WTC11 (cell line): ENCODE results near the gene GCAT. TPM values are rescaled to one million over a fixed set of nuclear protein-coding genes. Genes with fewer than 3 reads are reported as not detected.
A peak's percentile ranks its signal among the peaks of the same experiment; 100 is the strongest.

Source experiments
- ATAC-seq: fragments of 200-7000 bp; cut with Tn5 transposase; 2 replicates; pipeline ENCODE4 v1.10.0; 2021; ENCODE audit warnings: mild to moderate bottlenecking, moderate library complexity
- CTCF ChIA-PET: fragments of 300-600 bp; sonication (Branson Sonifier 250); formaldehyde crosslinking; loops from one replicate; lab custom pipeline; 2021; ENCODE audit warnings: antibody characterized with exemption; lab: Charles Lee
- POLR2A ChIA-PET: fragments of 350-600 bp; sonication (Branson Sonifier 250); formaldehyde crosslinking; loops from one replicate; lab custom pipeline; 2021; ENCODE audit warnings: antibody characterized with exemption; lab: Charles Lee
- DNase-seq: peaks from one replicate; pipeline ENCODE4 v3.0.0; 2021; ENCODE audit warnings: low spot score
- H3K27ac Mint-ChIP-seq: 2 replicates; pipeline ENCODE4 v1.8.0; 2021; ENCODE audit warnings: mixed read lengths
- H3K27me3 Mint-ChIP-seq: 2 replicates; pipeline ENCODE4 v1.8.0; 2021; ENCODE audit warnings: low read depth, mild to moderate bottlenecking, moderate library complexity, mixed read lengths
- H3K36me3 Mint-ChIP-seq: 2 replicates; pipeline ENCODE4 v1.8.0; 2021; ENCODE audit warnings: mixed read lengths
- H3K4me1 Mint-ChIP-seq: 2 replicates; pipeline ENCODE4 v1.8.0; 2022; ENCODE audit warnings: mixed read lengths
- H3K4me3 Mint-ChIP-seq: 2 replicates; pipeline ENCODE4 v1.8.0; 2021; ENCODE audit warnings: mild to moderate bottlenecking, moderate library complexity, mixed read lengths
- H3K9me3 Mint-ChIP-seq: 2 replicates; pipeline ENCODE4 v1.8.0; 2021; ENCODE audit warnings: mixed read lengths
- ETV6 ChIP-seq: sonication (generic); formaldehyde crosslinking; IDR thresholded peaks from 2 replicates; pipeline ENCODE4 v1.8.1; 2022; ENCODE audit warnings: mild to moderate bottlenecking, missing genetic modification reagents
- FOXJ3 ChIP-seq: sonication (generic); formaldehyde crosslinking; IDR thresholded peaks from 2 replicates; pipeline ENCODE4 v1.9.0; 2021; ENCODE audit warnings: missing genetic modification reagents, mild to moderate bottlenecking, borderline replicate concordance
- FOXP1 ChIP-seq: sonication (generic); formaldehyde crosslinking; IDR thresholded peaks from 2 replicates; pipeline ENCODE4 v1.8.0; 2022; ENCODE audit warnings: missing genetic modification reagents, mild to moderate bottlenecking, moderate library complexity, borderline replicate concordance
- GABPB1 ChIP-seq: sonication (generic); formaldehyde crosslinking; IDR thresholded peaks from 2 replicates; pipeline ENCODE4 v1.8.1; 2023; ENCODE audit warnings: mild to moderate bottlenecking, missing genetic modification reagents
- HMGA2 ChIP-seq: fragments of 250-450 bp; sonication (Bioruptor Pico); IDR thresholded peaks from 2 replicates; pipeline ENCODE4 v1.4.0; 2021; ENCODE audit warnings: mild to moderate bottlenecking, moderate library complexity
- IRF2 ChIP-seq: sonication (generic); formaldehyde crosslinking; IDR thresholded peaks from 2 replicates; pipeline ENCODE4 v1.8.0; 2022; ENCODE audit warnings: low read depth, missing genetic modification reagents, borderline replicate concordance
- JAZF1 ChIP-seq: fragments of 250-450 bp; sonication (Bioruptor Pico); IDR thresholded peaks from 2 replicates; pipeline ENCODE4 v1.9.0; 2021; ENCODE audit warnings: moderate library complexity, mild to moderate bottlenecking, inconsistent platforms
- JUN ChIP-seq: sonication (generic); formaldehyde crosslinking; IDR thresholded peaks from 2 replicates; pipeline ENCODE4 v1.8.0; 2023; ENCODE audit warnings: mild to moderate bottlenecking, missing genetic modification reagents
- NFATC4 ChIP-seq: fragments of 250-450 bp; sonication (Bioruptor Pico); IDR thresholded peaks from 2 replicates; pipeline ENCODE4 v1.9.0; 2021; ENCODE audit warnings: mild to moderate bottlenecking
- NFE2L1 ChIP-seq: sonication (generic); formaldehyde crosslinking; IDR thresholded peaks from 2 replicates; pipeline ENCODE4 v1.8.1; 2023; ENCODE audit warnings: missing genetic modification reagents
- NFYB ChIP-seq: sonication (generic); formaldehyde crosslinking; conservative IDR thresholded peaks from 2 replicates; pipeline ENCODE4 v1.8.0; 2022; ENCODE audit warnings: low read depth, missing genetic modification reagents
- NR1H2 ChIP-seq: sonication (generic); formaldehyde crosslinking; IDR thresholded peaks from 2 replicates; pipeline ENCODE4 v1.9.0; 2021; ENCODE audit warnings: mild to moderate bottlenecking, moderate library complexity, missing genetic modification reagents
- NR2C2 ChIP-seq: sonication (generic); formaldehyde crosslinking; IDR thresholded peaks from 2 replicates; pipeline ENCODE4 v1.8.0; 2022; ENCODE audit warnings: mild to moderate bottlenecking, missing genetic modification reagents
- NR3C1 ChIP-seq: sonication (generic); formaldehyde crosslinking; conservative IDR thresholded peaks from 2 replicates; pipeline ENCODE4 v1.8.1; 2023; ENCODE audit warnings: low read depth, mild to moderate bottlenecking, missing genetic modification reagents
- OVOL2 ChIP-seq: fragments of 250-450 bp; sonication (Bioruptor Pico); IDR thresholded peaks from 2 replicates; pipeline ENCODE4 v1.9.0; 2021; ENCODE audit warnings: mild to moderate bottlenecking, borderline replicate concordance
- TCF7 ChIP-seq: sonication (generic); formaldehyde crosslinking; IDR thresholded peaks from 2 replicates; pipeline ENCODE4 v1.8.0; 2022; ENCODE audit warnings: mild to moderate bottlenecking, low read depth, missing genetic modification reagents, moderate library complexity
- TEAD1 ChIP-seq: sonication (generic); formaldehyde crosslinking; IDR thresholded peaks from 2 replicates; pipeline ENCODE4 v1.8.0; 2022; ENCODE audit warnings: mild to moderate bottlenecking, missing genetic modification reagents
- TP53 ChIP-seq: sonication (generic); formaldehyde crosslinking; IDR thresholded peaks from 2 replicates; pipeline ENCODE4 v1.8.1; 2023; ENCODE audit warnings: mild to moderate bottlenecking, missing genetic modification reagents
- ZNF138 ChIP-seq: sonication (generic); formaldehyde crosslinking; conservative IDR thresholded peaks from 2 replicates; pipeline ENCODE4 v1.8.1; 2022; ENCODE audit warnings: mild to moderate bottlenecking, moderate library complexity, missing genetic modification reagents
- ZNF232 ChIP-seq: sonication (generic); formaldehyde crosslinking; IDR thresholded peaks from 2 replicates; pipeline ENCODE4 v1.8.0; 2022; ENCODE audit warnings: mild to moderate bottlenecking, missing genetic modification reagents
- ZNF263 ChIP-seq: sonication (generic); formaldehyde crosslinking; IDR thresholded peaks from 2 replicates; pipeline ENCODE4 v1.8.1; 2022; ENCODE audit warnings: low read depth, mild to moderate bottlenecking, moderate library complexity, missing genetic modification reagents
- ZNF317 ChIP-seq: sonication (generic); formaldehyde crosslinking; IDR thresholded peaks from 2 replicates; pipeline ENCODE4 v1.8.1; 2023; ENCODE audit warnings: low read depth, mild to moderate bottlenecking, moderate library complexity, missing genetic modification reagents, borderline replicate concordance
- ZNF416 ChIP-seq: fragments of 250-450 bp; sonication (Bioruptor Pico); IDR thresholded peaks from 2 replicates; pipeline ENCODE4 v1.9.0; 2021; ENCODE audit warnings: mild to moderate bottlenecking, inconsistent platforms
- ZNF423 ChIP-seq: fragments of 250-450 bp; sonication (Bioruptor Pico); IDR thresholded peaks from 2 replicates; pipeline ENCODE4 v2.1.2; 2022; ENCODE audit warnings: mild to moderate bottlenecking, moderate library complexity
- total RNA-seq: library from RNA; stranded (reverse); gene quantifications from 3 replicates; pipeline ENCODE4 v1.2.3, GENCODE V29; 2021
- TF ChIP-seq, protein P1 (sequence below): sonication (generic); formaldehyde crosslinking; IDR thresholded peaks from 2 replicates; pipeline ENCODE4 v1.8.1; 2023; ENCODE audit warnings: mild to moderate bottlenecking, missing genetic modification reagents, moderate library complexity
- TF ChIP-seq, protein P2 (sequence below): sonication (generic); formaldehyde crosslinking; IDR thresholded peaks from 2 replicates; pipeline ENCODE4 v1.8.0; 2023; ENCODE audit warnings: missing genetic modification reagents
- TF ChIP-seq, protein P3 (sequence below): sonication (generic); formaldehyde crosslinking; IDR thresholded peaks from 2 replicates; pipeline ENCODE4 v1.8.1; 2023; ENCODE audit warnings: mild to moderate bottlenecking, missing genetic modification reagents, moderate library complexity
- TF ChIP-seq, protein P4 (sequence below): sonication (generic); formaldehyde crosslinking; IDR thresholded peaks from 2 replicates; pipeline ENCODE4 v1.8.1; 2023; ENCODE audit warnings: mild to moderate bottlenecking, moderate library complexity, missing genetic modification reagents
- TF ChIP-seq, protein P5 (sequence below): sonication (generic); formaldehyde crosslinking; conservative IDR thresholded peaks from 2 replicates; pipeline ENCODE4 v1.8.1; 2023; ENCODE audit warnings: mild to moderate bottlenecking, low read depth, missing genetic modification reagents, moderate library complexity
- TF ChIP-seq, protein P6 (sequence below): fragments of 250-450 bp; sonication (Bioruptor Pico); IDR thresholded peaks from 2 replicates; pipeline ENCODE4 v1.9.0; 2021; ENCODE audit warnings: mild to moderate bottlenecking
- TF ChIP-seq, protein P7 (sequence below): sonication (generic); formaldehyde crosslinking; IDR thresholded peaks from 2 replicates; pipeline ENCODE4 v1.8.0; 2022; ENCODE audit warnings: mild to moderate bottlenecking, missing genetic modification reagents

GCAT gene
- total RNA-seq, 1 experiment from 2014 or later = 33.0 TPM

DNA sequence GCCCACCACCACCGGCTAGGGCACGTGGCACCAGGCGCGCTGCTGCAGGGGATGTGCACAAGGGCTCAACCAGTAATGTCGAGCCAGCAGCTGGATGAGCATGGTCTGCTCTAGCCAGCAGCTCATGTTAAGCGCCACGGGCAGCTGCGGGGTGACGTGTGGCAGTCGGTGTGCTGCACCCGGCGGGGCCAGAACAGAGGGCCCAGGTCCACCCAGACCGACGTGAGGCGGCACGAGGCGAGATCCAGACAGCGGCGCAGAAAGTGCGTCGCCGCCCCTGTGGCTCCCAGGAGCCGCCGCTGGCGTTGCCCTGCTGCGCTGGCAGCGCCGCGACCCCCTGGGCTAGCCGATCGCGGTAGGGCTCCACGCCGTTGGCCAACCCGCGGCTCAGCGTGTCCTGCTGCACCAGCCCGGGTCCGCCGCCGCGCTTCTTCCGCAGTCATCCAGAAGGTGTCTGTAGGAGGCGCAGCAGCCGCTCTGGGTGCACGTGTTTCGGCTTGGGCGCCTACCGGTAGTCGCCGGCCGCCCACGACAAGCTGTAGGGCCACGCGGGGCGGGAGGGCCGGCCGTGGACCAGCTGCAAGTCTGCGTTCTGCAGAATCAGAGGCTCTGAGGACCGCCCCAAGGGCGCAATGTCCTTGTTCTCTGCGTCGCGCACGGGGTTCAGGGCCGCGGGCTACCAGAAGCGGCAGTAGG is 10.8 kb downstream of the GCAT start:
- Mint-ChIP-seq H3K27me3 (peaks cover 45% of the 10 kb centered on the region), H3K4me3 (peak overlapping the region; percentile 71), H3K36me3 (peaks cover 6% of the 10 kb centered on the region), H3K4me1 (peaks cover 29% of the 10 kb centered on the region), H3K9me3 (no peaks in the 10 kb centered on the region), H3K27ac (no peak overlapping the region)
- POLR2A ChIA-PET = interaction anchor here (1.0 to 2.8 kb wide), 6 partner anchors 9 to 211 kb away, joined by 3 to 42 read pairs (median 6); partner anchors contain the start of gene GCAT
- ATAC-seq = peak; percentile 20
- CTCF ChIA-PET = interaction anchor here (0.6 to 5.1 kb wide), 36 partner anchors 10 to 373 kb away, joined by 3 to 109 read pairs (median 6); partner anchors contain the start of genes ANKRD54, C22orf23, GCAT and MICALL1
- DNase-seq = peak; percentile 75
- TF ChIP-seq NFATC4 (CRISPR knock-in tag) = no peak
- 0 out of 2 replicates have a peak, but pooled peaks have one; percentile 58 for TF ChIP-seq ZNF416 (CRISPR knock-in tag)
- peak; percentile 59; the same call in 1 of the 2 replicates for TF ChIP-seq ZNF232
- peak; percentile 92; the same call in 1 of the 2 replicates for TF ChIP-seq ZNF138 (CRISPR knock-in tag)
- TF ChIP-seq ZNF263 (CRISPR knock-in tag) = peak; percentile 69; the same call in 1 of the 2 replicates
- no peak for TF ChIP-seq TCF7 (CRISPR knock-in tag)
- no peak for TF ChIP-seq OVOL2 (CRISPR knock-in tag)
- TF ChIP-seq NR3C1 = peak; percentile 87; the same call in 1 of the 2 replicates
- TF ChIP-seq, protein P1, sequence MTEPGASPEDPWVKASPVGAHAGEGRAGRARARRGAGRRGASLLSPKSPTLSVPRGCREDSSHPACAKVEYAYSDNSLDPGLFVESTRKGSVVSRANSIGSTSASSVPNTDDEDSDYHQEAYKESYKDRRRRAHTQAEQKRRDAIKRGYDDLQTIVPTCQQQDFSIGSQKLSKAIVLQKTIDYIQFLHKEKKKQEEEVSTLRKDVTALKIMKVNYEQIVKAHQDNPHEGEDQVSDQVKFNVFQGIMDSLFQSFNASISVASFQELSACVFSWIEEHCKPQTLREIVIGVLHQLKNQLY = peak; percentile 66
- TF ChIP-seq ETV6 (CRISPR knock-in tag) = peak; percentile 92
- no peak for TF ChIP-seq HMGA2
- TF ChIP-seq, protein P2, sequence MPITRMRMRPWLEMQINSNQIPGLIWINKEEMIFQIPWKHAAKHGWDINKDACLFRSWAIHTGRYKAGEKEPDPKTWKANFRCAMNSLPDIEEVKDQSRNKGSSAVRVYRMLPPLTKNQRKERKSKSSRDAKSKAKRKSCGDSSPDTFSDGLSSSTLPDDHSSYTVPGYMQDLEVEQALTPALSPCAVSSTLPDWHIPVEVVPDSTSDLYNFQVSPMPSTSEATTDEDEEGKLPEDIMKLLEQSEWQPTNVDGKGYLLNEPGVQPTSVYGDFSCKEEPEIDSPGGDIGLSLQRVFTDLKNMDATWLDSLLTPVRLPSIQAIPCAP = peak; percentile 87
- peak; percentile 94 for TF ChIP-seq FOXP1 (CRISPR knock-in tag)
- peak; percentile 58 for TF ChIP-seq JUN
- no peak for TF ChIP-seq NR1H2 (CRISPR knock-in tag)
- TF ChIP-seq TEAD1 = peak; percentile 78; the same call in 1 of the 2 replicates
- peak; percentile 46; the same call in 1 of the 2 replicates for TF ChIP-seq ZNF317
- 0 out of 2 replicates have a peak, but pooled peaks have one; percentile 23 for TF ChIP-seq NFYB (CRISPR knock-in tag)
- TF ChIP-seq JAZF1 (CRISPR knock-in tag) = no peak
- 0 out of 2 replicates have a peak, but pooled peaks have one; percentile 8 for TF ChIP-seq ZNF423 (CRISPR knock-in tag)
- TF ChIP-seq NFE2L1 = peak; percentile 82
- TF ChIP-seq, protein P3, sequence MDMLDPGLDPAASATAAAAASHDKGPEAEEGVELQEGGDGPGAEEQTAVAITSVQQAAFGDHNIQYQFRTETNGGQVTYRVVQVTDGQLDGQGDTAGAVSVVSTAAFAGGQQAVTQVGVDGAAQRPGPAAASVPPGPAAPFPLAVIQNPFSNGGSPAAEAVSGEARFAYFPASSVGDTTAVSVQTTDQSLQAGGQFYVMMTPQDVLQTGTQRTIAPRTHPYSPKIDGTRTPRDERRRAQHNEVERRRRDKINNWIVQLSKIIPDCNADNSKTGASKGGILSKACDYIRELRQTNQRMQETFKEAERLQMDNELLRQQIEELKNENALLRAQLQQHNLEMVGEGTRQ = no peak; the same call in none of the 2 replicates
- no peak; the same call in 1 of the 2 replicates for TF ChIP-seq NR2C2 (CRISPR knock-in tag)
- no peak for TF ChIP-seq GABPB1 (CRISPR knock-in tag)
- no peak for TF ChIP-seq FOXJ3 (CRISPR knock-in tag)
- TF ChIP-seq TP53 (CRISPR knock-in tag) = 0 out of 2 replicates have a peak, but pooled peaks have one; percentile 55
- TF ChIP-seq, protein P4, sequence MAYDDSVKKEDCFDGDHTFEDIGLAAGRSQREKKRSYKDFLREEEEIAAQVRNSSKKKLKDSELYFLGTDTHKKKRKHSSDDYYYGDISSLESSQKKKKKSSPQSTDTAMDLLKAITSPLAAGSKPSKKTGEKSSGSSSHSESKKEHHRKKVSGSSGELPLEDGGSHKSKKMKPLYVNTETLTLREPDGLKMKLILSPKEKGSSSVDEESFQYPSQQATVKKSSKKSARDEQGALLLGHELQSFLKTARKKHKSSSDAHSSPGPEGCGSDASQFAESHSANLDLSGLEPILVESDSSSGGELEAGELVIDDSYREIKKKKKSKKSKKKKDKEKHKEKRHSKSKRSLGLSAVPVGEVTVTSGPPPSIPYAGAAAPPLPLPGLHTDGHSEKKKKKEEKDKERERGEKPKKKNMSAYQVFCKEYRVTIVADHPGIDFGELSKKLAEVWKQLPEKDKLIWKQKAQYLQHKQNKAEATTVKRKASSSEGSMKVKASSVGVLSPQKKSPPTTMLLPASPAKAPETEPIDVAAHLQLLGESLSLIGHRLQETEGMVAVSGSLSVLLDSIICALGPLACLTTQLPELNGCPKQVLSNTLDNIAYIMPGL (CRISPR knock-in tag) = peak; percentile 94
- TF ChIP-seq IRF2 (CRISPR knock-in tag) = no peak
- TF ChIP-seq, protein P5, sequence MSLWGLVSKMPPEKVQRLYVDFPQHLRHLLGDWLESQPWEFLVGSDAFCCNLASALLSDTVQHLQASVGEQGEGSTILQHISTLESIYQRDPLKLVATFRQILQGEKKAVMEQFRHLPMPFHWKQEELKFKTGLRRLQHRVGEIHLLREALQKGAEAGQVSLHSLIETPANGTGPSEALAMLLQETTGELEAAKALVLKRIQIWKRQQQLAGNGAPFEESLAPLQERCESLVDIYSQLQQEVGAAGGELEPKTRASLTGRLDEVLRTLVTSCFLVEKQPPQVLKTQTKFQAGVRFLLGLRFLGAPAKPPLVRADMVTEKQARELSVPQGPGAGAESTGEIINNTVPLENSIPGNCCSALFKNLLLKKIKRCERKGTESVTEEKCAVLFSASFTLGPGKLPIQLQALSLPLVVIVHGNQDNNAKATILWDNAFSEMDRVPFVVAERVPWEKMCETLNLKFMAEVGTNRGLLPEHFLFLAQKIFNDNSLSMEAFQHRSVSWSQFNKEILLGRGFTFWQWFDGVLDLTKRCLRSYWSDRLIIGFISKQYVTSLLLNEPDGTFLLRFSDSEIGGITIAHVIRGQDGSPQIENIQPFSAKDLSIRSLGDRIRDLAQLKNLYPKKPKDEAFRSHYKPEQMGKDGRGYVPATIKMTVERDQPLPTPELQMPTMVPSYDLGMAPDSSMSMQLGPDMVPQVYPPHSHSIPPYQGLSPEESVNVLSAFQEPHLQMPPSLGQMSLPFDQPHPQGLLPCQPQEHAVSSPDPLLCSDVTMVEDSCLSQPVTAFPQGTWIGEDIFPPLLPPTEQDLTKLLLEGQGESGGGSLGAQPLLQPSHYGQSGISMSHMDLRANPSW = no peak
- TF ChIP-seq, protein P6, sequence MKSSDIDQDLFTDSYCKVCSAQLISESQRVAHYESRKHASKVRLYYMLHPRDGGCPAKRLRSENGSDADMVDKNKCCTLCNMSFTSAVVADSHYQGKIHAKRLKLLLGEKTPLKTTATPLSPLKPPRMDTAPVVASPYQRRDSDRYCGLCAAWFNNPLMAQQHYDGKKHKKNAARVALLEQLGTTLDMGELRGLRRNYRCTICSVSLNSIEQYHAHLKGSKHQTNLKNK = no peak
- TF ChIP-seq, protein P7, sequence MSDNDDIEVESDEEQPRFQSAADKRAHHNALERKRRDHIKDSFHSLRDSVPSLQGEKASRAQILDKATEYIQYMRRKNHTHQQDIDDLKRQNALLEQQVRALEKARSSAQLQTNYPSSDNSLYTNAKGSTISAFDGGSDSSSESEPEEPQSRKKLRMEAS (CRISPR knock-in tag) = peak; percentile 99
